ENCODE measurements around the gene ITGA6. TPM values are rescaled to one million over a fixed set of nuclear protein-coding genes. Genes with fewer than 3 reads are reported as not detected.

Gene ITGA6
- total RNA-seq, 3 donors from 2014 or later: 4.2 to 7.0 (median 5.8) TPM

- Mint-ChIP-seq H3K4me3 (no peak overlapping the region), H3K36me3 (ENCODE audit: insufficient read depth) (no peaks in the 10 kb centered on the region), H3K27me3 (ENCODE audit: low read depth) (no peaks in the 10 kb centered on the region), H3K9me3 (no peaks in the 10 kb centered on the region), H3K4me1 (ENCODE audit: low read depth) (no peaks in the 10 kb centered on the region)
- ATAC-seq (no peak), DNase-seq (no peak)
These were observed 22.6 kb upstream of the ITGA6 start for GRCh38 chr2:172404824-172405223.

GRCh38 chr2:172405673-172406072 lies 21.7 kb upstream of the ITGA6 start:
- Mint-ChIP-seq H3K4me3 (no peak overlapping the region), H3K4me1 (ENCODE audit: low read depth) (no peaks in the 10 kb centered on the region), H3K27me3 (ENCODE audit: low read depth) (peaks cover 2% of the 10 kb centered on the region), H3K36me3 (ENCODE audit: insufficient read depth) (no peaks in the 10 kb centered on the region), H3K9me3 (no peaks in the 10 kb centered on the region)
- ATAC-seq (no peak), DNase-seq (no peak)

DNA sequence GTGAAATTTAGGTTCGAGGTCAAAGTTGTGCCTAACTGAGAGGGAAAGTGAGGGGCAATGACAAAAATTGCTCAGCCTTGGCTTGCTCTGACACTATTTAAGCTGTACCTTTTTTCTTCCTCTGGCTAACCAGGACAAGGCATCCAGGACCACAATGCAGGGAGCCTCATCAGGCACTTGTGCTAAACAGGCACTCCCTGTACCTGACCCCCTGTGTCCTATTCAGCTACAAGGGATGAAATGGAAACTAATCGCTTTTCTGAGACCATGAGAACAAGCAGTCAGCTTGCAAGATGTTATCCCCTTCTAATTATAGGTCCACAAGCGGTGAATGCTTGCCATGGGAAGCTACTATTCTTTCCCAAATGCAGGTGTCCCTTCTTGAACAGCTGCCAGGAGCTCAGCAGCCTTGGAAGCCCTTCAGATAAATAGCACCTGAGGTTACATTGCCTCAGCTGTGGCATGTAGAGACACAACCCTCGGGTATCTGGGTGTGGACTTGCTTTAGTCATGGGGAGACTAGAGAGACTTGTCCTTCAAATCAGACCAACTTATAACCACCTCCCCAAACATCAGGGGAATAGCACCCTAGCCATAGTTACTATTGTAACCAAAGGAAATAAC lies 19.1 kb upstream of the ITGA6 start:
- Mint-ChIP-seq H3K4me1 (ENCODE audit: low read depth) (no peaks in the 10 kb centered on the region), H3K36me3 (ENCODE audit: insufficient read depth) (no peaks in the 10 kb centered on the region), H3K9me3 (no peaks in the 10 kb centered on the region), H3K4me3 (no peak overlapping the region), H3K27me3 (ENCODE audit: low read depth) (peaks cover 2% of the 10 kb centered on the region)
- no peak for ATAC-seq
- DNase-seq: no peak

DNA sequence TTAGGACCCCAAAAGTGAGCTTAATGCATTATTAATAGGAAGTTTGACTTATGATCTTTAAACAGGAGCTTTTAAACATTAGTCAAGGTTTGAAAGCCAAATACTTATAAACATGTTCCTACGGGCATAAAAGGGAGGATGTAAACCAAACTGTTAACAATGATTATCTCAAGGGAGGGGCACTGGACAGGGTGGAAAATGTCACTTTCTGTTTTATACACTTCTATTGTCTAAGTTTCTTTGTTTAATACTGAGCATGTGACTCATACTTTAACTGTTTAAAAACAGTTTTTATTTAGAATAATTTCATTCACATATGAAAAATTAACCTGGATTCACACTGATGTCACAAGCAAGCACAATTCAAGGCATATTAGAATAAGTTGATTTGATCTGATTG lies 18.3 kb upstream of the ITGA6 start:
- Mint-ChIP-seq H3K4me1 (ENCODE audit: low read depth) (no peaks in the 10 kb centered on the region), H3K4me3 (no peak overlapping the region), H3K27me3 (ENCODE audit: low read depth) (peaks cover 2% of the 10 kb centered on the region)

GRCh38 chr2:172412984-172413492 lies 14.3 kb upstream of the ITGA6 start:
- Mint-ChIP-seq H3K9me3 (no peaks in the 10 kb centered on the region), H3K36me3 (ENCODE audit: insufficient read depth) (no peaks in the 10 kb centered on the region), H3K4me3 (no peak overlapping the region), H3K27me3 (ENCODE audit: low read depth) (peaks cover 6% of the 10 kb centered on the region), H3K4me1 (ENCODE audit: low read depth) (no peaks in the 10 kb centered on the region)
- no peak for DNase-seq
- ATAC-seq: no peak

More for the DNA sequence above, 18.3 kb upstream of the ITGA6 start:
- DNase-seq (no peak), ATAC-seq (no peak)
- Mint-ChIP-seq H3K9me3 (no peaks in the 10 kb centered on the region), H3K36me3 (ENCODE audit: insufficient read depth) (no peaks in the 10 kb centered on the region)

DNA sequence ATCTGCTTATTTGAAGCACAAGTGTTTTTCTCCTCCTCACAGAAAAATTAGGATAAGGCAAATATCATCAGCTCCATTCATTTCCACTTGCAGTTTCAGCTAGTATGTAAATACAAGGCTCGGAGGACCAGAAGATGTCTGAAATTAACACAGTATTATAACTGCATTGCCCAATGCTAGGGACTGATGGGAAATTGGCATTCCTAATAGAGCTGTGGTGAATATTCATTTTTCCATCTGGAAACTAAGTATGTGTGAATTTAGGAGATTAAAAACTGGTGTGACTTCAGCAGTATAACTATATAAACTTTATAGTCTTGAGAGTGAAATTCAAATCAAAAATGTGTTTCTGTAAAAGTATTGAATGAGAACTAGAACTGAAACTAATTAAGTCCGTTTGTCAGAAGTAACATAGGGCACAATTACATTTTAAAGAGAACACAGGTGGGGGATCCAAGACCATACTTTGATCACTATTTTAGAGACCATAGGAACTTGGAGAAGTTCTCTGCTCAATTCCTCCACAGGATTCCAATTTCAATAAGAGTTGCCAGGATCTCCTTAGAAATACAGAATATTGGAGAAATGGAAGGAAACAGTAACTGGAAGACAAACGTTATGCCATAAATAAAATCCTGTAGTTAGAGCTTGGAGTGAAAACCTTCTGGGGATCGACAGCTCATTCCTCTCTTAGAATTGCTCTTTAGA lies 12.1 kb upstream of the ITGA6 start:
- H3K36me3 Mint-ChIP-seq (ENCODE audit: insufficient read depth): no peaks in the 10 kb centered on the region
- no peaks in the 10 kb centered on the region for H3K4me1 Mint-ChIP-seq (ENCODE audit: low read depth)
- DNase-seq: no peak
- no peaks in the 10 kb centered on the region for H3K9me3 Mint-ChIP-seq
- peaks cover 6% of the 10 kb centered on the region for H3K27me3 Mint-ChIP-seq (ENCODE audit: low read depth)
- H3K4me3 Mint-ChIP-seq: no peak overlapping the region
- no peak for ATAC-seq

GRCh38 chr2:172415865-172416183 lies 11.6 kb upstream of the ITGA6 start:
- H3K4me1 Mint-ChIP-seq (ENCODE audit: low read depth): no peaks in the 10 kb centered on the region
- no peaks in the 10 kb centered on the region for H3K9me3 Mint-ChIP-seq
- no peaks in the 10 kb centered on the region for H3K36me3 Mint-ChIP-seq (ENCODE audit: insufficient read depth)
- peaks cover 4% of the 10 kb centered on the region for H3K27me3 Mint-ChIP-seq (ENCODE audit: low read depth)
- H3K4me3 Mint-ChIP-seq: no peak overlapping the region
- DNase-seq (no peak), ATAC-seq (no peak)

DNA sequence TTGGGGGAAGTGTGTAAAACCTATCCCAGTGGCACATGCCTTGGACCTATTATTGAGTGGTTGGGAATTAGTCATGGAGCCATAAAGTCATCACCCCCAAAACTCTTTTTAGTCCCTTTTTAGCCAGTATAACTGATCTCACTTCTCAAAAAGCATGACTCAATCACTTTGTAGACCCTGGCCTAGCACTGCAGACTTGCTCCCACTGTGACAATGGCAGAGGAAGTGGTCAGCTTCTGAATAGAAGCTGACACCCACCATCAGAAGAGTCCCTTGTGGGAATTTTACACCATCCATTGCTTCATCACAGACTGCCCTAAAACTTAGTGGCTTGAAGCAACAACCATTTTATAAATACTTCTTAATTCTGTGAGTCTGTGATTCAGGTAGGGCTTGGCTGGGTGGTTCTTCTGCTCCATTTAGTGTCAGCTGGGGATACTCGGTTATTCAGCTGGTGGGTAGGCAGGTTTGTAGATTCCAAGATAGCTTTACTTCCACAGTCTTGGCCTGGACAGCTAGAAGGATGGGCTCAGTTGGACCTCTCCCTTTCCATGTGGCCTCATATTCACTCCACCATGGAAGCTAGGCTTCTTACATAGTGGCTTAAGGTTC lies 10.8 kb upstream of the ITGA6 start:
- Mint-ChIP-seq H3K4me1 (ENCODE audit: low read depth) (no peaks in the 10 kb centered on the region), H3K27me3 (ENCODE audit: low read depth) (peaks cover 7% of the 10 kb centered on the region), H3K4me3 (no peak overlapping the region), H3K36me3 (ENCODE audit: insufficient read depth) (no peaks in the 10 kb centered on the region), H3K9me3 (no peaks in the 10 kb centered on the region)
- no peak for ATAC-seq
- DNase-seq: no peak

GRCh38 chr2:172420216-172420615 lies 7.2 kb upstream of the ITGA6 start:
- ATAC-seq (no peak), DNase-seq (no peak)
- no peaks in the 10 kb centered on the region for H3K9me3 Mint-ChIP-seq
- no peak overlapping the region for H3K4me3 Mint-ChIP-seq
- peaks cover 21% of the 10 kb centered on the region for H3K4me1 Mint-ChIP-seq (ENCODE audit: low read depth)
- H3K36me3 Mint-ChIP-seq (ENCODE audit: insufficient read depth): no peaks in the 10 kb centered on the region
- H3K27me3 Mint-ChIP-seq (ENCODE audit: low read depth): peaks cover 4% of the 10 kb centered on the region

- Mint-ChIP-seq H3K27me3 (ENCODE audit: low read depth) (peaks cover 3% of the 10 kb centered on the region), H3K9me3 (no peaks in the 10 kb centered on the region), H3K4me3 (no peak overlapping the region), H3K36me3 (ENCODE audit: insufficient read depth) (no peaks in the 10 kb centered on the region), H3K4me1 (ENCODE audit: low read depth) (peaks cover 33% of the 10 kb centered on the region)
- peak; percentile 6 to 25 for ATAC-seq
- DNase-seq: no peak
These were observed 4.2 kb upstream of the ITGA6 start for GRCh38 chr2:172423160-172423559.

GRCh38 chr2:172425336-172425735 lies 2.0 kb upstream of the ITGA6 start:
- ATAC-seq (no peak), DNase-seq (no peak)
- Mint-ChIP-seq H3K36me3 (ENCODE audit: insufficient read depth) (no peaks in the 10 kb centered on the region), H3K27me3 (ENCODE audit: low read depth) (peaks cover 3% of the 10 kb centered on the region), H3K4me1 (ENCODE audit: low read depth) (peaks cover 52% of the 10 kb centered on the region), H3K9me3 (no peaks in the 10 kb centered on the region), H3K4me3 (no peak overlapping the region)

DNA sequence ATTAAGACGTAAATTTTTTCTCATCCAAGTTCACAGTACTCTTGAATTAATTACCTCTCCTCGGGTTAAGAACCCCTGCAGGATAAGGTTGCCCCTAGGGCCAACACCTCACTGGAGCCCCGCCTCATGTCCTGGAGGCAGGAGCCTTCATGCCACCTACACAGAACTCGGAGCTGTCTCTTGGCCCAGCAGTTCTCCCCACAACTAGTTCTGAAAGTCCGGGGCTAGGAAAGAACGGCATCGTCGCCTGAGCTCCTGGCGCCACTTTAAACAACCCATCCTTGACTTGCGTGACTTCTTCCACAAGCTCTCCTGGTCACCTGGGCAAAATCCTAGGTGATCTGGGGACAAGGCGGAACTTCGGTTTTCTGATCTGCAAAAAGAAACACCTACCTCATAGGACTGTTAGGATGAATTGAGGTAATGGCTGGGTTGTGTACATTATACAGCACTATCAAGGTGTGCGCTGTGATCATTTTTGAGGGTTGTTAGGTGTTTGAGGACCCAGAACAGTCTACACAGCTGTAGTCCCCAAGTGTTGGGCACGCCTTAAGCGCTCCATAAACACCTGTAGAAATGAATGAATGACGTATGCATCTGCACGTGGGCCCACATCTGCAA lies 641 bp upstream of the ITGA6 start:
- H3K4me1 Mint-ChIP-seq (ENCODE audit: low read depth): peaks cover 66% of the 10 kb centered on the region
- H3K4me3 Mint-ChIP-seq: peak overlapping the region; percentile 82
- no peaks in the 10 kb centered on the region for H3K36me3 Mint-ChIP-seq (ENCODE audit: insufficient read depth)
- no peaks in the 10 kb centered on the region for H3K9me3 Mint-ChIP-seq
- DNase-seq (no peak), ATAC-seq (peak in 1 of 2 donors; percentile 1)
- H3K27me3 Mint-ChIP-seq (ENCODE audit: low read depth): no peaks in the 10 kb centered on the region

- peak; percentile 51 to 54 for ATAC-seq
- H3K4me1 Mint-ChIP-seq (ENCODE audit: low read depth): peaks cover 70% of the 10 kb centered on the region
- peak; percentile 62 for DNase-seq
- no peaks in the 10 kb centered on the region for H3K9me3 Mint-ChIP-seq
- H3K4me3 Mint-ChIP-seq: peak overlapping the region; percentile 85
- no peaks in the 10 kb centered on the region for H3K36me3 Mint-ChIP-seq (ENCODE audit: insufficient read depth)
- H3K27me3 Mint-ChIP-seq (ENCODE audit: low read depth): no peaks in the 10 kb centered on the region
These were observed 825 bp downstream of the ITGA6 start for GRCh38 chr2:172427990-172428831.

- no peak for ATAC-seq
- Mint-ChIP-seq H3K4me3 (peak overlapping the region; percentile 85), H3K36me3 (ENCODE audit: insufficient read depth) (no peaks in the 10 kb centered on the region), H3K4me1 (ENCODE audit: low read depth) (peaks cover 70% of the 10 kb centered on the region), H3K9me3 (no peaks in the 10 kb centered on the region), H3K27me3 (ENCODE audit: low read depth) (no peaks in the 10 kb centered on the region)
- no peak for DNase-seq
These were observed 1.4 kb downstream of the ITGA6 start for GRCh38 chr2:172428832-172429210.
